Adrenal gland (tissue), 5 donors: ENCODE results near the gene KCNMA1.

ENCODE experiments used
- POLR2A ChIP-seq, 2 donors: fragments of 450-650 bp; IDR thresholded peaks; one replicate each; pipeline ENCODE4 v1.6.1; 2017; ENCODE audit warnings: antibody characterized with exemption in 2 of 2, mild to moderate bottlenecking in 2 of 2, moderate library complexity in 1 of 2
- TF ChIP-seq, protein P1 (sequence below), 6 experiments: fragments of 450-650 bp in 4 of 6; fragments of 200-600 bp in 2 of 6; sonication (generic) in 1 of 6; IDR thresholded peaks; 1 replicate in 5 of 6; 2 replicates in 1 of 6; pipeline versions ENCODE4 v1.5.1 to v1.8.0; 2016 to 2021; ENCODE audit warnings: antibody characterized with exemption in 6 of 6, mild to moderate bottlenecking in 2 of 6, moderate library complexity in 1 of 6
- donor health status: DM: no; HTN: no; CAD: no.

DNA sequence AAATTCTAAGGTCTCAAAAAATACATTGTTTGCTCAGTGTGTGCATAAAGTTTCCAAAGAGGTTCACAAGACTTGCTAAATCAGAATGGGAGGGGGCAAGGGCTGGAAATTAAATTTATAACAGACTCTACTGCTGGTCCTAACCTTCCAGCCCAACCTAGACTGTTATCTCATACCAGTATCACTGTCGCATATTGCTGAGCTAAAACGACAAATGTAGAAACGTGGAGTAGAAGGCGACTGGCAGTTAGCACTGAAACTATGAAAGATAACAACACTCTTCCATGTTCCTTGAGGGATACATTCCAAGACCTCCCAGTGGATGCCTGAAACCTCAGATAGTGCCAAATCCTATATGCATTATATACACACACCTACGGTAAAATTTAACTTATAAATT, 514.3 kb downstream of the KCNMA1 start:
- TF ChIP-seq, protein P1, sequence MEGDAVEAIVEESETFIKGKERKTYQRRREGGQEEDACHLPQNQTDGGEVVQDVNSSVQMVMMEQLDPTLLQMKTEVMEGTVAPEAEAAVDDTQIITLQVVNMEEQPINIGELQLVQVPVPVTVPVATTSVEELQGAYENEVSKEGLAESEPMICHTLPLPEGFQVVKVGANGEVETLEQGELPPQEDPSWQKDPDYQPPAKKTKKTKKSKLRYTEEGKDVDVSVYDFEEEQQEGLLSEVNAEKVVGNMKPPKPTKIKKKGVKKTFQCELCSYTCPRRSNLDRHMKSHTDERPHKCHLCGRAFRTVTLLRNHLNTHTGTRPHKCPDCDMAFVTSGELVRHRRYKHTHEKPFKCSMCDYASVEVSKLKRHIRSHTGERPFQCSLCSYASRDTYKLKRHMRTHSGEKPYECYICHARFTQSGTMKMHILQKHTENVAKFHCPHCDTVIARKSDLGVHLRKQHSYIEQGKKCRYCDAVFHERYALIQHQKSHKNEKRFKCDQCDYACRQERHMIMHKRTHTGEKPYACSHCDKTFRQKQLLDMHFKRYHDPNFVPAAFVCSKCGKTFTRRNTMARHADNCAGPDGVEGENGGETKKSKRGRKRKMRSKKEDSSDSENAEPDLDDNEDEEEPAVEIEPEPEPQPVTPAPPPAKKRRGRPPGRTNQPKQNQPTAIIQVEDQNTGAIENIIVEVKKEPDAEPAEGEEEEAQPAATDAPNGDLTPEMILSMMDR (IDR thresholded peaks at IDR 0.05): no peak
- no peak for TF ChIP-seq POLR2A (IDR thresholded peaks at IDR 0.05)
